Endothelial cell of umbilical vein (primary cell): ENCODE results near the gene RNF217. TPM values are rescaled to one million over a fixed set of nuclear protein-coding genes. Genes with fewer than 3 reads are reported as not detected.

Experiments
- BruUV-seq: library from RNA; stranded (reverse); fragments of 400-500 nt; replicated peaks from 2 replicates; lab custom pipeline; 2021; lab: Mats Ljungman, UMichigan
- CTCF ChIA-PET: fragments of 300-600, 350-600 bp; sonication (Branson Sonifier 250); formaldehyde crosslinking; loops from one replicate; lab custom pipeline; 2021; ENCODE audit warnings: antibody characterized with exemption, inconsistent platforms; lab: Charles Lee
- POLR2A ChIA-PET: fragments of 300-600, 350-600 bp; sonication (Branson Sonifier 250); formaldehyde crosslinking; loops from one replicate; lab custom pipeline; 2021; ENCODE audit warnings: antibody characterized with exemption, inconsistent platforms; lab: Charles Lee
- DNase-seq: peaks from one replicate; pipeline ENCODE4 v3.0.0-alpha.2; 2011; ENCODE audit warnings: low read depth, low spot score
- FAIRE-seq: peaks from 2 replicates; lab custom pipeline; 2011; peaks lifted over from hg19 to GRCh38; lab: Jason Lieb, UNC
- H2AFZ ChIP-seq: 2 replicates; pipeline ENCODE4 v1.6.0; 2012; ENCODE audit warnings: low read depth, low read length, control low read depth, inconsistent platforms
- H3K27ac ChIP-seq: 2 replicates; pipeline ENCODE4 v1.5.1; 2011; ENCODE audit warnings: low read depth, mild to moderate bottlenecking, control low read depth, low read length, moderate library complexity; ENCODE audit not compliant: insufficient read depth
- H3K27me3 ChIP-seq, 2 experiments: 2 replicates each; pipeline versions ENCODE4 v1.6.0 to v1.6.1; 2011; ENCODE audit warnings: low read length in 2 of 2, mixed read lengths in 1 of 2; ENCODE audit not compliant: control insufficient read depth in 2 of 2, insufficient read depth in 2 of 2
- H3K36me3 ChIP-seq, 2 experiments: 2 replicates in 1 of 2; 3 replicates in 1 of 2; pipeline ENCODE4 v1.5.1; 2011; ENCODE audit warnings: low read length in 2 of 2, mild to moderate bottlenecking in 1 of 2, moderate library complexity in 1 of 2; ENCODE audit not compliant: control insufficient read depth in 2 of 2, insufficient read depth in 2 of 2; ENCODE audit errors: extremely low read depth in 1 of 2
- H3K4me1 ChIP-seq: 3 replicates; pipeline ENCODE4 v1.5.1; 2011; ENCODE audit warnings: mild to moderate bottlenecking, low read length; ENCODE audit not compliant: control insufficient read depth, insufficient read depth; ENCODE audit errors: extremely low read depth
- H3K4me2 ChIP-seq: 2 replicates; pipeline ENCODE4 v1.6.1; 2011; ENCODE audit warnings: low read length, control low read depth, mixed read lengths; ENCODE audit not compliant: insufficient read depth
- H3K4me3 ChIP-seq, 3 experiments: fragments of 200-600 bp in 1 of 3; sonication (generic), shearing (Covaris generic) in 1 of 3; replicated peaks in 1 of 3; 2 replicates each; pipeline ENCODE4 v1.5.1; 2011 to 2016; ENCODE audit warnings: control low read depth in 3 of 3, low read length in 3 of 3, mild to moderate bottlenecking in 2 of 3, inconsistent platforms in 1 of 3, low read depth in 1 of 3, moderate library complexity in 1 of 3; ENCODE audit not compliant: insufficient read depth in 1 of 3
- H3K79me2 ChIP-seq: 2 replicates; pipeline ENCODE4 v1.6.0; 2012; ENCODE audit warnings: low read length, inconsistent platforms; ENCODE audit not compliant: control insufficient read depth, insufficient read depth
- H3K9ac ChIP-seq: replicated peaks from 2 replicates; pipeline ENCODE3; 2011; ENCODE audit warnings: low read length, control low read depth; ENCODE audit not compliant: insufficient read depth; ENCODE audit errors: extremely low read depth
- H3K9me1 ChIP-seq: replicated peaks from 3 replicates; pipeline ENCODE4 v1.6.0; 2011; ENCODE audit warnings: mild to moderate bottlenecking, low read length; ENCODE audit not compliant: control insufficient read depth, insufficient read depth; ENCODE audit errors: extremely low read depth
- H3K9me3 ChIP-seq: replicated peaks from 2 replicates; pipeline ENCODE4 v1.5.1; 2012; ENCODE audit warnings: low read length, inconsistent platforms; ENCODE audit not compliant: control insufficient read depth, insufficient read depth
- H4K20me1 ChIP-seq: replicated peaks from 2 replicates; pipeline ENCODE3; 2011; ENCODE audit warnings: mild to moderate bottlenecking, low read length; ENCODE audit not compliant: control insufficient read depth, insufficient read depth; ENCODE audit errors: extremely low read depth
- CTCF ChIP-seq, 2 donors: IDR thresholded peaks; 1 replicate in 1 of 2; 2 replicates in 1 of 2; pipeline ENCODE4 v1.5.1; 2011; ENCODE audit warnings: low read length in 2 of 2, mild to moderate bottlenecking in 2 of 2, moderate library complexity in 2 of 2, control low read depth in 1 of 2, inconsistent platforms in 1 of 2, low read depth in 1 of 2; ENCODE audit not compliant: insufficient read depth in 1 of 2; ENCODE audit errors: extremely low read depth in 1 of 2
- EZH2 ChIP-seq: IDR thresholded peaks from 2 replicates; pipeline ENCODE4 v1.6.1; 2012; ENCODE audit warnings: borderline replicate concordance, low read depth, mild to moderate bottlenecking, moderate library complexity, low read length, inconsistent platforms; ENCODE audit not compliant: severe bottlenecking
- FOS ChIP-seq: IDR thresholded peaks from 2 replicates; pipeline ENCODE4 v1.6.1; 2011; ENCODE audit warnings: mild to moderate bottlenecking, low read length, moderate library complexity, borderline replicate concordance; ENCODE audit not compliant: insufficient read depth
- GATA2 ChIP-seq: IDR thresholded peaks from 2 replicates; pipeline ENCODE4 v1.7.0; 2011; ENCODE audit warnings: low read depth, mild to moderate bottlenecking, moderate library complexity, mixed read lengths, low read length; ENCODE audit not compliant: insufficient read length, insufficient read depth
- JUN ChIP-seq: IDR thresholded peaks from 2 replicates; pipeline ENCODE4 v1.6.1; 2011; ENCODE audit warnings: borderline replicate concordance, low read depth; ENCODE audit not compliant: insufficient read length, insufficient read depth
- MAX ChIP-seq: IDR thresholded peaks from 2 replicates; pipeline ENCODE4 v1.6.1; 2011; ENCODE audit not compliant: insufficient read depth, insufficient read length
- MYC ChIP-seq: IDR thresholded peaks from one replicate; pipeline ENCODE4 v1.6.1; 2011; ENCODE audit warnings: mild to moderate bottlenecking, low read depth, low read length
- POLR2A ChIP-seq: IDR thresholded peaks from 2 replicates; pipeline ENCODE4 v1.6.1; 2012; ENCODE audit warnings: low read depth, mild to moderate bottlenecking, control low read depth, low read length
- POLR2AphosphoS5 ChIP-seq: IDR thresholded peaks from 2 replicates; pipeline ENCODE4 v1.6.1; 2012; ENCODE audit warnings: low read depth, mild to moderate bottlenecking, control low read depth, low read length, moderate library complexity; ENCODE audit not compliant: insufficient read depth
- dilution Hi-C: fragments of 300-500 bp; cut with MboI; formaldehyde crosslinking; loops from one replicate; pipeline ENCODE4 v1.15.0; 2019; ENCODE audit warnings: low sequenced_read_pairs; ENCODE audit not compliant: extremely low pct_ligation_motif_present
- intact Hi-C: fragments of 100-400 bp; cut with micrococcal nuclease; formaldehyde crosslinking; loops from one replicate; pipeline ENCODE4 v1.10.0; 2022
- polyA plus RNA-seq, 4 experiments: library from polyadenylated mRNA; depleted of rRNA in 3 of 4; stranded (reverse) in 3 of 4; unstranded in 1 of 4; fragments of >200 nt; gene quantifications; 2 replicates each; pipeline versions ENCODE4 v1.2.1 to v1.2.3, GENCODE V29; 2011 to 2012; ENCODE audit warnings: missing spikeins in 1 of 4
- total RNA-seq: library from RNA; stranded (reverse); gene quantifications from 2 replicates; pipeline ENCODE4 v1.2.3, GENCODE V29; 2021

RNF217 gene
- total and polyA plus RNA-seq, 2 donors (not counting 3 experiments of a cell fraction or from before 2014, with no cell fraction given): 8.8 to 32.5 TPM

GRCh38 chr6:125138083-125138482 is 175.8 kb downstream of the RNF217 start:
- Histone ChIP-seq H3K36me3 (no peaks in the 10 kb centered on the region), H3K4me2 (no peak overlapping the region), H4K20me1 (no peaks in the 10 kb centered on the region), H3K79me2 (no peaks in the 10 kb centered on the region), H3K9me3 (no peaks in the 10 kb centered on the region), H3K4me1 (no peaks in the 10 kb centered on the region), H3K4me3 (no peak overlapping the region), H3K9me1 (no peaks in the 10 kb centered on the region), H2AFZ (no peak overlapping the region), H3K27ac (no peak overlapping the region), H3K27me3 (no peaks in the 10 kb centered on the region), H3K9ac (no peak overlapping the region)
- dilution Hi-C loops: no loop called here
- BruUV-seq: no TSS peak
- intact Hi-C loops: no loop called here
- TF ChIP-seq FOS: no peak
- TF ChIP-seq JUN: no peak
- TF ChIP-seq MAX: no peak
- TF ChIP-seq MYC: no peak
- no peak for TF ChIP-seq EZH2
- no peak for TF ChIP-seq POLR2A
- TF ChIP-seq GATA2: no peak
- TF ChIP-seq POLR2AphosphoS5: no peak
- TF ChIP-seq CTCF (IDR thresholded peaks at IDR 0.05; ENCODE audit: extremely low read depth in 1 of 2, insufficient read depth in 1 of 2, low read depth in 1 of 2, low read length in 2 of 2): no peak
- FAIRE-seq: no peak
- no peak for DNase-seq
- CTCF ChIA-PET: no interaction called here
- POLR2A ChIA-PET: no interaction called here
